ENCODE data around the gene KRTAP5-3.

Gene KRTAP5-3

GRCh38 chr11:1608363-1608762 is at the start of gene KRTAP5-3:
KRTAP5-3 (minus strand) TSS chr11:1608463; CDS start chr11:1608385, 78 bp downstream.
- Histone ChIP-seq H3K4me3 (no peak within 1 kb of the TSS), H3K27ac (no peak within 1 kb of the TSS)
- TF ChIP-seq CTCF (IDR thresholded peaks at IDR 0.05) = no peak
- no peak for DNase-seq (ENCODE audit: low spot score)

- TF ChIP-seq CTCF (IDR thresholded peaks at IDR 0.05) = no peak
- Histone ChIP-seq H3K4me3 (no peak overlapping the region), H3K27ac (no peak overlapping the region)
- DNase-seq (ENCODE audit: low spot score) = peak; percentile 47
Measured at GRCh38 chr11:1656670-1657069, 48.4 kb upstream of the KRTAP5-3 start.

- Histone ChIP-seq H3K4me3 (no peak overlapping the region), H3K27ac (no peak overlapping the region)
- no peak for TF ChIP-seq CTCF (IDR thresholded peaks at IDR 0.05)
- DNase-seq (ENCODE audit: low spot score) = no peak
Measured at GRCh38 chr11:1656061-1656441, 47.8 kb upstream of the KRTAP5-3 start.

- H3K27ac ChIP-seq = no peak overlapping the region
- DNase-seq (ENCODE audit: low spot score) = peak; percentile 50
Measured at GRCh38 chr11:1655168-1656060, 47.2 kb upstream of the KRTAP5-3 start.

GRCh38 chr11:1654388-1655167 is 46.3 kb upstream of the KRTAP5-3 start:
- Histone ChIP-seq H3K4me3 (no peak overlapping the region), H3K27ac (no peak overlapping the region)
- DNase-seq (ENCODE audit: low spot score) = no peak
- no peak for TF ChIP-seq CTCF (IDR thresholded peaks at IDR 0.05)

More at GRCh38 chr11:1655168-1656060, 47.2 kb upstream of the KRTAP5-3 start:
- TF ChIP-seq CTCF (IDR thresholded peaks at IDR 0.05) = no peak
- no peak overlapping the region for H3K4me3 ChIP-seq

GRCh38 chr11:1653541-1654387 is 45.5 kb upstream of the KRTAP5-3 start:
- H3K4me3 ChIP-seq = no peak overlapping the region
- no peak overlapping the region for H3K27ac ChIP-seq
- DNase-seq (ENCODE audit: low spot score) = no peak
- TF ChIP-seq CTCF (IDR thresholded peaks at IDR 0.05) = no peak

Data from coronary artery (tissue), 2 donors.